HG02884 (cell line): ENCODE data around the gene STK32B.
"Not testable (repeated sequence)": the region's sequence is repeated elsewhere in the genome, so short reads cannot be mapped to it uniquely, and the experiment has no call there.

Experiments used
- ATAC-seq: cut with Tn5 transposase; IDR thresholded peaks from one replicate; pipeline ENCODE4 v1.9.1; 2021; ENCODE audit warnings: mild to moderate bottlenecking, moderate library complexity; ENCODE audit not compliant: unreplicated experiment

STK32B gene

GRCh38 chr4:5066101-5066500 lies 14.8 kb downstream of the STK32B start:
- ATAC-seq: no peak

GRCh38 chr4:5066968-5067367 lies 15.7 kb downstream of the STK32B start:
- ATAC-seq: not testable (repeated sequence)

GRCh38 chr4:5067908-5068307 lies 16.6 kb downstream of the STK32B start:
- ATAC-seq: no peak

- ATAC-seq: no peak
Observed at GRCh38 chr4:5069901-5070300, 18.6 kb downstream of the STK32B start.

GRCh38 chr4:5072948-5073347 lies 21.7 kb downstream of the STK32B start:
- ATAC-seq: no peak

GRCh38 chr4:5078009-5078408 lies 26.7 kb downstream of the STK32B start:
- ATAC-seq: no peak

GRCh38 chr4:5079581-5079980 lies 28.3 kb downstream of the STK32B start:
- ATAC-seq: no peak

GRCh38 chr4:5081441-5081999 lies 30.2 kb downstream of the STK32B start:
- ATAC-seq: no peak

- no peak for ATAC-seq
Observed at GRCh38 chr4:5082376-5082775, 31.1 kb downstream of the STK32B start.

- ATAC-seq: no peak
Observed at GRCh38 chr4:5084911-5085475, 33.7 kb downstream of the STK32B start.

- ATAC-seq: no peak
Observed at GRCh38 chr4:5086535-5086934, 35.3 kb downstream of the STK32B start.

GRCh38 chr4:5096261-5096660 lies 45.0 kb downstream of the STK32B start:
- no peak for ATAC-seq

- no peak for ATAC-seq
Observed at GRCh38 chr4:5098176-5098575, 46.9 kb downstream of the STK32B start.

- no peak for ATAC-seq
Observed at GRCh38 chr4:5100336-5100735, 49.1 kb downstream of the STK32B start.

- ATAC-seq: no peak
Observed at GRCh38 chr4:5100986-5101385, 49.7 kb downstream of the STK32B start.

- ATAC-seq: no peak
Observed at GRCh38 chr4:5101571-5101970, 50.3 kb downstream of the STK32B start.

- no peak for ATAC-seq
Observed at GRCh38 chr4:5110901-5111300, 59.6 kb downstream of the STK32B start.

- no peak for ATAC-seq
Observed at GRCh38 chr4:5112333-5113095, 61.2 kb downstream of the STK32B start.

GRCh38 chr4:5114950-5115349 lies 63.7 kb downstream of the STK32B start:
- ATAC-seq: no peak

GRCh38 chr4:5118091-5118786 lies 67.0 kb downstream of the STK32B start:
- no peak for ATAC-seq

- ATAC-seq: no peak
Observed at GRCh38 chr4:5118994-5119835, 67.9 kb downstream of the STK32B start.
